NK-92 (cell line): ENCODE results near the gene PEAK3.

Source experiments
- DNase-seq: peaks from one replicate; lab custom pipeline; 2025; ENCODE audit not compliant: unreplicated experiment; lab: John Stamatoyannopoulos, UW

PEAK3 gene

DNA sequence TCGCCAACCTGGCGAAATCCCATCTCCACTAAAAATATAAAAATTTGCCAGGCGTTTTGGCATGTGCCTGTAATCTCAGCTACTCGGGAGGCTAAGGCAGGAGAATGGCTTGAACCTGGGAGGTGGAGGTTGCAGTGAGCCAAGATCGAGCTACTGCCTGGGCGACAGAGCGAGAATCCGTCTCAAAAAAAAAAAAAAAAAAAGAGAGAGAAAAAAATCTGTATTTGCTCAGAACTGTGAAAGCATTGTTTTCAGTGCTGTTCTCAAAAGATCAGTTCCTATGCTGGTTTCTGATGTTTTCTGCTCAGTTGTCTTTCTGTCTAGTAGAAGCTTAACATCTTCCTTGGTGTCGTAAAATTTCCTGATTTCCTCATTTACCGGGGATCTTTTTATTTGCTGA is 42.8 kb downstream of the PEAK3 start:
- no peak for DNase-seq

- DNase-seq: no peak
Measured at GRCh38 chr19:2237869-2238153, 44.2 kb downstream of the PEAK3 start.

GRCh38 chr19:2237051-2237868 is 44.7 kb downstream of the PEAK3 start:
- DNase-seq: no peak

- peak; percentile 86 for DNase-seq
Measured at GRCh38 chr19:2236314-2237050, 45.5 kb downstream of the PEAK3 start, which contains the start of the genes PLEKHJ1 and SF3A2. PLEKHJ1 (minus strand) TSS chr19:2236329; CDS start chr19:2236248, 81 bp downstream. SF3A2 (plus strand) TSS chr19:2236824; CDS start chr19:2243419, 6,595 bp downstream.

- DNase-seq: no peak
Measured at GRCh38 chr19:2236064-2236313, 46.0 kb downstream of the PEAK3 start.

DNA sequence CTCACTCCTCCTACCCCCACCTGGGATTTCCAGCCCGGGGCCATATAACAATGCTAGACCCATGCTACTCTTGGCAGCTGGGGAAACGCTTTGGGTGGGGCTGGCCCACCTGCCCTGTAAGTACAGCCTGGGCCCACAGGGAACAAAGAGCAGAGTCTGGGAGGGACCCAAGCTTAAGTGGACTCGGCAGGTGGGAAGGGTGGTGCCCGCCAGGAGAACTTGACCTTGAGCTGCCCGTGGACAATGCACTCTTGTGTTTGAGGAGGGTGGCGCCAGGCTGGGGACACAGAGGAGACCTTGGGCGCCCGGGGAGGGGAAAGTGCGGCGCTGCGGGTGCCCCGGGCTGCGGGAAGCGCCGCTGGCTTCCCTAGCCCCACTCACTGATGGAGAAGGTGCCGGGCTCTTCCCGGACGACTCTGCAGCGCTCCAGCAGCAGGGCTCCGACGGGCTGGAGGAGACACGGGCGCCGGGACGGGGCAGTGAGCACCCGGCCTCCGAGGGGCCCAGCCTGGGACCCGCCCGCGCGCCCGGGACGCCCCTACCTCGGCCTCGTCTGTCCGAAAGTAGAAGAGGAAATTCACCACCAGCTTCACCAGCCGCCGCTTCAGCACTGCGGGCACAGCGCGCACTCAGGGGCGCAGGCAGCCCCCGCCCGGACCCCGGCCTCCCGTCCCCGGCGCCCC is 46.5 kb downstream of the PEAK3 start:
- DNase-seq: no peak

- DNase-seq: no peak
Measured at GRCh38 chr19:2234996-2235380, 47.0 kb downstream of the PEAK3 start.

DNA sequence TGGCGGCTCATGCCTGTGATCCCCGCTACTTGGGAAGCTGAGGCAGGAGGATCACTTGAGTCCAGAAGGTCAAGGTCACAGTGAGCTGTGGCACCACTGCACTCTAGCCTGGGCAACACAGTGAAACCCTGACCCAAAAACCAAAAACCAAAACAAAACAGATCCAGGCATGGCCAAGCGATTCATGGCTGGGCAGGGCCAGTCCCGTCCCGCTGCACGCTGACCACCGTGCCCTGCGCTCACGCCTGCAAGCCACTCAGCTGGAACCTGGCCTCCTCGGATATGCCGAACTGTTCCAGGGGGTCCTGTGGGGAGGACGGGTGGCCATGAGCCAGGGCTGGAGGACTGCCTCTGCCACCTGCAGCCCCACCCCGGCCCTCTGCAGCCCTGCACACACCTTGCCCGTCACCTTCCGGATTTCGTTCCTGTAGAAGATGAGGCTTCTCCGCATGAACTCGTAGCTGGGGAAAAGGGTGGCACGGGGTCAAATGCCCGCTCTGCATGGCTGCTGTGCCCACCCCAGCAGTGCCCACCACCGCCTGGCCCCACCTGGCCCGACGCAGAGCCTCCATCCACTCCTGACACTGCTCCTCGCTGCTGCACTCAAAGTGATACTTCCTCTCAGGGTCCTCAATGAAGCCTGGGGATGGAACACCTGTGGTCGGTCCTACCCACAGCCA is 48.2 kb downstream of the PEAK3 start:
- no peak for DNase-seq

DNA sequence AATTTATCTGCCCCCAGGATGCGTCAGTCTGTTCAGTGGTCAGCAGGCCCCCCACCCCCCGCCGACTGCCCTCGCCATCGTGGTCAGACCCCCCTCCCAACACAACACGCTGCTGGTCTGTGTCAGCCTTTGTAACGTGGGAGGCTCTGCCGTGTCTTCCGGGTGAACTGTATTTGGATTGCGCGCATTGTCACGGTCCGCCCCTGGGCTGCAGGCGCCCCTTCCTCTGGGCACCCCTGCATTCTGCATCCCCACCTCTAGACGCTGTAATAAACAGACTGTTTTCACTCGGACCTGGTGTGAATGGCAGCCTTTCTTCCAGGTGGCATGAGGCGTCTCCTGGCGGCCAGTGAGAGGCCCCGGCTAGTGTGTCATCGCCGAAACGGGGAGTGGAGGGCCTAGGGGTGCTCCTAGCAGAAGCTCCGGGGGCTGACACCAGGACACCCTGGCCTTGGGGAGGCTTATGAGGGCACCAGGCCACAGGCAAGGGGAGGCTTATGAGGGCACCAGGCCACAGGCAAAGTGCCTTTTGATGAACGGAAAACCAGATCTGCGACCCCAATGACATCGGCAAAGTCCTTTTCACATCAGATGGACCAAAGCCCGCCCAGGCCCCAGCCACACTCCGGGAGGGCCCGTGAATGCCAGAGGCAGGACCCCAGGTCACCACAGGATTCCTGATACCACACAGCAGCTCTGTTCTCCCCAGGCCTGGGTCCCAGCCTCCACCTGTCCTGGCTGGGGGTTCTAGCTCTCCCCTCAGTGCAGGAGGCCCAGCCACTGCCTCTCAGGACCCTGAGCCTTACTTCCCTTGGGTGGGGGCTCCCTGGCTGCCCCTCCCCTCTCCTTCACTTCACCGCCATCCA is 49.5 kb downstream of the PEAK3 start:
- DNase-seq: no peak

GRCh38 chr19:2231621-2232221 is 50.3 kb downstream of the PEAK3 start:
- DNase-seq: no peak

GRCh38 chr19:2230807-2231533 is 51.0 kb downstream of the PEAK3 start:
- DNase-seq: no peak

GRCh38 chr19:2230033-2230531 is 51.9 kb downstream of the PEAK3 start:
- DNase-seq: no peak

DNA sequence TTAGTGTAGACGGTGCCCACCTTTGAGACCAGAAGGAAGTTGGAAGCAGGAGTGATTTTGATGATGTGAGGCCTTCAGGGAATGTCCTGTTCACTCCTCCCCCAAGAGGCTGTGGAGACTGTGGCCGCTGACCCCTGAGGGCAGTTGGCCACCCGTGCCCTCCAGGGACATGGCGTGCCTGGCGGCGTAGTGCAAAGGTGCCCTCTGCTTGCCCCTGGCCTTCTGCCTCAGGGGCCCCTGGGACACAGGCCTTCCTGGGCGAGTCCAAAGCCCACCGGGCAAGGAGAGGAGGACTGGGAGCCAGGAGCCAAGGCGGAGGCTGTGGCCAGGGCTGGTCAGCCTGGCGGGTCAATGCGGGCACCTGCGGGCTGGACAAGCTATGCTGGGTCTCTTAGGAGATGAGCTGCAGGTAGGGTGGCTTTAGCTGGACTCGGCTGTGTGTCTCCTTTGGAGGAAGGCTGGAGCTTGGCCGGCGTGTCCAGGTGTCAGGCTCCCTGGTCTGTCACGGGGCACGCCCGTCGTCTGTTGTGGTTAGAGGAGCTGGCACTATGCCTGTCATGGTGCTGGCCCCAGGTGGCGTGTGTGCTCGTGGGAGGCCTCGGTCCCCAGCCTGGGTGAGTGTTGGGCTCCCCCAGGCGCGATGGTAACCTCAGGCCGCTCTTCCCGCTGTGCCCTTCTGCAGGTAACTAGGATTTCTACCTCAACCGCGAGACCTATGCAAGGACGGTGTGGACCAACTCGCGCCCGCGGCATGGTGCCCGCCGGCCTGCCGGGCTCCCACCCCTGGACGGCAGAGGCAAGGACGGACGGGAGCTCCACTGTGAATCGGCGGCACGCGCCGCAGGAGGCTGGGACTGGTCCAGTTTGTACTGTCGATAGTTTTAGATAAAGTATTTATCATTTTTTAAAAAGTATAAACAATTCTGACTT is 52.6 kb downstream of the PEAK3 start:
- no peak for DNase-seq

GRCh38 chr19:2228157-2229030 is 53.6 kb downstream of the PEAK3 start:
- DNase-seq: no peak

- no peak for DNase-seq
Measured at GRCh38 chr19:2227415-2228156, 54.4 kb downstream of the PEAK3 start.

DNA sequence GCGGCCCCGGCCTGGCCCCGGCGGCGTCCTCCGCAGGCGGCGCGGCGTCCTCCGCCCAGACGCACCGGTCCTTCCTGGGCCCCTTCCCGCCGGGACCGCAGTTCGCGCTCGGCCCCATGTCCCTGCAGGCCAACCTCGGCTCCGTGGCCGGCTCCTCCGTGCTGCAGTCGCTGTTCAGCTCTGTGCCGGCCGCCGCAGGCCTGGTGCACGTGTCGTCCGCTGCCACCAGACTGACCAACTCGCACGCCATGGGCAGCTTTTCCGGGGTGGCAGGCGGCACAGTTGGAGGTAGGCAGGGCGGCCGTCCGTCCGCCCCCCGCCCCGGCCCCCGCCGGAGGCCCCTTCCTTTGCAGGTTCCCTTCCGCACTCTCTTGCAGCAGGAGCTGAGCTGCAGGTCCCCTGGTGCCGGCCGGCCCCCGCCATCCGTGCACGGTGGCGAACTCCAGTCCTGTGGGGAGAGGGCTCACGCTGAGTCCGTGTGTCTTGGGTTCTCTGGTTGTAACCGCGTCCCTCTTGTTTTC is 55.1 kb downstream of the PEAK3 start:
- no peak for DNase-seq
